HFFc6 (cell line): ENCODE measurements around the gene SELENOP. TPM values are rescaled to one million over a fixed set of nuclear protein-coding genes. Genes with fewer than 3 reads are reported as not detected.

Experiments
- DNase-seq: peaks from one replicate; pipeline ENCODE4 v3.0.0-alpha.2; 2018
- H3K27ac Mint-ChIP-seq: 2 replicates; pipeline ENCODE4 v1.8.0; 2020; ENCODE audit warnings: mild to moderate bottlenecking, mixed read lengths
- H3K27me3 Mint-ChIP-seq: 2 replicates; pipeline ENCODE4 v1.8.0; 2021; ENCODE audit warnings: mild to moderate bottlenecking, moderate library complexity, mixed read lengths; ENCODE audit not compliant: insufficient read depth
- H3K36me3 Mint-ChIP-seq: 2 replicates; pipeline ENCODE4 v1.8.0; 2021; ENCODE audit warnings: low read depth, mixed read lengths
- H3K4me1 Mint-ChIP-seq: 2 replicates; pipeline ENCODE4 v1.8.0; 2020; ENCODE audit warnings: low read depth, mixed read lengths
- H3K4me3 Mint-ChIP-seq: 2 replicates; pipeline ENCODE4 v1.8.0; 2020; ENCODE audit warnings: mild to moderate bottlenecking, moderate library complexity, mixed read lengths
- H3K9me3 Mint-ChIP-seq: 2 replicates; pipeline ENCODE4 v1.8.0; 2020; ENCODE audit warnings: mild to moderate bottlenecking, mixed read lengths
- CTCF ChIP-seq: fragments of 200-600 bp; sonication (generic); IDR thresholded peaks from 2 replicates; pipeline ENCODE4 v1.5.0; 2021; ENCODE audit warnings: antibody characterized with exemption, mild to moderate bottlenecking
- total RNA-seq, 6 experiments: library from RNA; stranded (reverse); fragmentation: NEBNext Ultra II Directional; extraction: Animal tissue kit (Norgen Biotek cat#: 25700); gene quantifications; 2 replicates in 1 of 6; 3 replicates in 5 of 6; pipeline ENCODE4 v1.2.3, GENCODE V29; 2021

The SELENOP gene
- total RNA-seq, 6 experiments from 2014 or later, result 0.33 to 0.63 (median 0.47) TPM; not detected in 2

GRCh38 chr5:42770003-42770402, 41.7 kb downstream of the SELENOP start:
- no peak for DNase-seq
- no peak overlapping the region for H3K27ac Mint-ChIP-seq
- no peak for TF ChIP-seq CTCF
- H3K4me3 Mint-ChIP-seq, result no peak overlapping the region
- no peaks in the 10 kb centered on the region; the same call in 1 of the 2 replicates for H3K27me3 Mint-ChIP-seq
- no peaks in the 10 kb centered on the region for H3K36me3 Mint-ChIP-seq
- no peaks in the 10 kb centered on the region; the same call in 1 of the 2 replicates for H3K4me1 Mint-ChIP-seq
- no peaks in the 10 kb centered on the region for H3K9me3 Mint-ChIP-seq

- no peaks in the 10 kb centered on the region for H3K9me3 Mint-ChIP-seq
- DNase-seq, result no peak
- no peaks in the 10 kb centered on the region; the same call in 1 of the 2 replicates for H3K4me1 Mint-ChIP-seq
- no peaks in the 10 kb centered on the region for H3K27me3 Mint-ChIP-seq
- no peak overlapping the region for H3K27ac Mint-ChIP-seq
- H3K36me3 Mint-ChIP-seq, result no peaks in the 10 kb centered on the region
- no peak for TF ChIP-seq CTCF
- no peak overlapping the region for H3K4me3 Mint-ChIP-seq
Observed at GRCh38 chr5:42768106-42768504, 43.6 kb downstream of the SELENOP start.

- no peaks in the 10 kb centered on the region; the same call in 1 of the 2 replicates for H3K4me1 Mint-ChIP-seq
- H3K27me3 Mint-ChIP-seq, result peaks cover 2% of the 10 kb centered on the region; the same call in 1 of the 2 replicates
- peak; percentile 78 for TF ChIP-seq CTCF
- no peaks in the 10 kb centered on the region for H3K36me3 Mint-ChIP-seq
- H3K9me3 Mint-ChIP-seq, result no peaks in the 10 kb centered on the region
- no peak overlapping the region for H3K4me3 Mint-ChIP-seq
- H3K27ac Mint-ChIP-seq, result no peak overlapping the region
- DNase-seq, result peak; percentile 25
Observed at GRCh38 chr5:42767491-42768105, 44.1 kb downstream of the SELENOP start.

GRCh38 chr5:42761791-42762190, 49.9 kb downstream of the SELENOP start:
- Mint-ChIP-seq H3K4me3 (no peak overlapping the region), H3K36me3 (no peaks in the 10 kb centered on the region), H3K9me3 (no peaks in the 10 kb centered on the region), H3K4me1 (peaks cover 14% of the 10 kb centered on the region), H3K27me3 (peaks cover 4% of the 10 kb centered on the region; the same call in 1 of the 2 replicates), H3K27ac (no peak overlapping the region)
- TF ChIP-seq CTCF, result no peak
- DNase-seq, result no peak

- H3K4me1 Mint-ChIP-seq, result peaks cover 14% of the 10 kb centered on the region
- no peaks in the 10 kb centered on the region for H3K36me3 Mint-ChIP-seq
- H3K4me3 Mint-ChIP-seq, result no peak overlapping the region
- H3K27ac Mint-ChIP-seq, result no peak overlapping the region
- peaks cover 4% of the 10 kb centered on the region; the same call in 1 of the 2 replicates for H3K27me3 Mint-ChIP-seq
- no peak for DNase-seq
- no peaks in the 10 kb centered on the region for H3K9me3 Mint-ChIP-seq
- no peak for TF ChIP-seq CTCF
Observed at GRCh38 chr5:42760426-42760825, 51.3 kb downstream of the SELENOP start.
